ENCODE data around the gene SOX6. TPM values are rescaled to one million over a fixed set of nuclear protein-coding genes. Genes with fewer than 3 reads are reported as not detected.

SOX6 gene
- total RNA-seq, 1 experiment from 2014 or later, result not detected

DNA sequence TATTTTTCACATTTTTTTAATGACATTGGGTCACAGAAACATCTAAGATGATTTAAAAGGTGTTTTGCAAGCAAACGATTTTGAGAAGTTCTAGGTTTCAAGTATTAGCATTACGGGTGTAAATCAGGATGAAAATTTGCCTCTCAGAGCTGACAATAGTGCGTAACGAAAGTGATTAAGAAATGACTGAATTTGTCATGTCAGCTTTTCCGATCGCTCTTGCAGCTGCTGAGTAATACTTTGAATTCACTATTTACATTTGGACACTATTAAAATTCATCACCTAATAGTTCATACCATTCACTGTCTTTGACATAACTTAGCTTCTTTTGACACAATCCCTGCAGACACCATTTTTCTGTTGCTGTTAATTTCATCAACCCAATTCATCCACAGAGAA is 205.2 kb downstream of the SOX6 start:
- Mint-ChIP-seq H3K27ac (no peak overlapping the region), H3K4me1 (peaks cover 0 to 8% of the 10 kb centered on the region in 2 experiments; a peak in 2 of 4 replicates), H3K36me3 (ENCODE audit: insufficient read depth in 1 of 3, low read depth in 3 of 3) (no peaks in the 10 kb centered on the region), H3K27me3 (ENCODE audit: low read depth) (no peaks in the 10 kb centered on the region), H3K4me3 (no peak overlapping the region), H3K9me3 (peaks cover 0 to 3% of the 10 kb centered on the region in 2 experiments; a peak in 2 of 5 replicates)
- no peak overlapping the region for H2BK12ac ChIP-seq (ENCODE audit: insufficient read length, low read depth, low read length)
- H3T11ph ChIP-seq (ENCODE audit: low read length), result no peak overlapping the region
- H2BK20ac ChIP-seq (ENCODE audit: low read depth, low read length, poor library complexity, severe bottlenecking), result no peak overlapping the region
- no peak overlapping the region for H3K23ac ChIP-seq (ENCODE audit: insufficient read length, low read depth, low read length)
- H4K20me1 ChIP-seq (ENCODE audit: control insufficient read depth, insufficient read depth, insufficient read length), result no peaks in the 10 kb centered on the region
- TF ChIP-seq, protein P1, sequence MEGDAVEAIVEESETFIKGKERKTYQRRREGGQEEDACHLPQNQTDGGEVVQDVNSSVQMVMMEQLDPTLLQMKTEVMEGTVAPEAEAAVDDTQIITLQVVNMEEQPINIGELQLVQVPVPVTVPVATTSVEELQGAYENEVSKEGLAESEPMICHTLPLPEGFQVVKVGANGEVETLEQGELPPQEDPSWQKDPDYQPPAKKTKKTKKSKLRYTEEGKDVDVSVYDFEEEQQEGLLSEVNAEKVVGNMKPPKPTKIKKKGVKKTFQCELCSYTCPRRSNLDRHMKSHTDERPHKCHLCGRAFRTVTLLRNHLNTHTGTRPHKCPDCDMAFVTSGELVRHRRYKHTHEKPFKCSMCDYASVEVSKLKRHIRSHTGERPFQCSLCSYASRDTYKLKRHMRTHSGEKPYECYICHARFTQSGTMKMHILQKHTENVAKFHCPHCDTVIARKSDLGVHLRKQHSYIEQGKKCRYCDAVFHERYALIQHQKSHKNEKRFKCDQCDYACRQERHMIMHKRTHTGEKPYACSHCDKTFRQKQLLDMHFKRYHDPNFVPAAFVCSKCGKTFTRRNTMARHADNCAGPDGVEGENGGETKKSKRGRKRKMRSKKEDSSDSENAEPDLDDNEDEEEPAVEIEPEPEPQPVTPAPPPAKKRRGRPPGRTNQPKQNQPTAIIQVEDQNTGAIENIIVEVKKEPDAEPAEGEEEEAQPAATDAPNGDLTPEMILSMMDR (conservative IDR thresholded peaks at IDR 0.05), result no peak
- no peak overlapping the region for H4K5ac ChIP-seq (ENCODE audit: insufficient read length, low read depth, low read length)
- H3K4me2 ChIP-seq (ENCODE audit: insufficient read depth, insufficient read length, low read length), result no peak overlapping the region
- no peak overlapping the region for H4K8ac ChIP-seq (replicated peaks; ENCODE audit: insufficient read length, low read depth, low read length)
- no peak overlapping the region for H3K56ac ChIP-seq (ENCODE audit: insufficient read length, low read depth, low read length)
- H3K4me1 ChIP-seq (ENCODE audit: insufficient read depth, low read length), result no peaks in the 10 kb centered on the region; the same call in 1 of the 2 replicates
- H3K9ac ChIP-seq (ENCODE audit: extremely low read depth, insufficient read length, low read length), result no peak overlapping the region
- H2BK5ac ChIP-seq (ENCODE audit: insufficient read length, low read length), result no peak overlapping the region
- no peak overlapping the region for H2AK5ac ChIP-seq (ENCODE audit: insufficient read length, low read length)
- H3K4ac ChIP-seq (ENCODE audit: low read depth, low read length), result no peak overlapping the region
- no CpG with 5 or more reads among the region's 6 CpGs for WGBS (ENCODE audit: extremely low coverage, insufficient read length, low lambda C conversion rate)
- H2AFZ ChIP-seq (ENCODE audit: low read length), result no peak overlapping the region
- H2BK120ac ChIP-seq (ENCODE audit: low read depth, low read length, poor library complexity, severe bottlenecking), result no peak overlapping the region
- no peaks in the 10 kb centered on the region for H3K79me1 ChIP-seq (ENCODE audit: insufficient read depth, low read depth, low read length, poor library complexity, severe bottlenecking)
- no peak for DNase-seq
- H3K14ac ChIP-seq (ENCODE audit: insufficient read depth, low read length), result no peak overlapping the region
- no peaks in the 10 kb centered on the region for H3K27me3 ChIP-seq (ENCODE audit: insufficient read depth, low read length)
- no peak overlapping the region for H4K91ac ChIP-seq (ENCODE audit: insufficient read length, low read depth, low read length)
- no peak overlapping the region for H2BK15ac ChIP-seq (ENCODE audit: low read depth, low read length)
- no peak overlapping the region for H3K27ac ChIP-seq (ENCODE audit: insufficient read length, low read depth, low read length)
- H3K23me2 ChIP-seq (ENCODE audit: insufficient read length, low read depth, low read length, poor library complexity, severe bottlenecking), result no peaks in the 10 kb centered on the region
- no peak overlapping the region for H3K18ac ChIP-seq (ENCODE audit: insufficient read length, low read depth, low read length)
- 0 out of 2 replicates have a peak, but pooled peaks cover 1% of the 10 kb centered on the region for H3K79me2 ChIP-seq (ENCODE audit: insufficient read depth, low read length)
- H3K9me3 ChIP-seq (ENCODE audit: control insufficient read depth, low read depth, low read length), result no peaks in the 10 kb centered on the region
